HG03442 (cell line): ENCODE measurements around the gene ABCD1.
A peak's percentile ranks its signal among the peaks of the same experiment; 100 is the strongest.

Experiments
- ATAC-seq: cut with Tn5 transposase; IDR thresholded peaks from one replicate; pipeline ENCODE4 v1.9.1; 2021; ENCODE audit warnings: mild to moderate bottlenecking, moderate library complexity; ENCODE audit not compliant: unreplicated experiment

ABCD1 gene

DNA sequence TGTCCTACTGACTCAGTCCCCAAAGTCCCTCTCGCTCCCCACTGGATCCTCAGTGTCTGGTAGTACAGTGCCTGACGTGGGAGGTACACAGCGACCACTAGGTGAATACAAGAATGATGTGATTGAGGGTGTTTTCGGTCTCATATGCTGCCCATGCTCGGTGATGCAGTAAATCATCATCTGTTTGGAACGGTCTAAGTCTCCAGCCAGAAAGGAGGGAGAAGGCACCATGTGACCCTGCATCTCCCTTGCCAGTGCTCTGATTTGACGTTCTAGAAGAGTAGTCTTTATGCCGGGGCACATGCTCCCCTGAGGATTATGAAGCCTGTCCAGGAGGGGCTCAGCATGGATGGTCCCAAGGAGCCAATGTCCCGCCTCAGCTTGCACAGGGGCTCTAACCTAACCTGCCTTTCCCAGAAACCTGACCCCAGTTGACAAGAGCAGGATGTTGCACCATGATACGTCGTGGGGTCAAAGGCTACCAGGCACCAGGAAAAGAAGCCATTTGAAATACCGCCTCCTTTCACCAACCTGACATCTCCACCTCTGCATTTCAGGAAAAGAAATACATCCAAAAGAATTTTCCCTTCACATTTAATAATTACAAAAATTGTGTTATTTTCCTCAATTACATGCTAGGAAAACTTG lies 25.6 kb downstream of the ABCD1 start:
- ATAC-seq = no peak

DNA sequence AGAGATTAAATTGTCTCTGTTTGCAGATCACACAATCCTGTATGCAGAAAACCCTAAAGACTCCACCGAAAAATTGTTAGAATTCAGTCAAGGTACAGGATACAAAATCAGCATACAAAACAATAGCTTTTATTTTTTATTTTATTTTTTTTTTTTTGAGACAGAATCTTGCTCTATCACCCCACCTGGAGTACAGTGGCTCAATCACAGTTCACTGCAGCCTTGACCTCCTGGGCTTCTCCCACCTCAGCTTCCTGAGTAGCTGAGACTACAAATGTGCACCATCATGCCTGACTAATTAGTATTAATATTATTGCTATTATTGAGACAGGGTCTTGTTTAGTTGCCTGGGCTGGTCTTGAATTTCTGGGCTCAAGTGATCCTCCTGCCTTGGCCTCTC lies 30.5 kb downstream of the ABCD1 start:
- no peak for ATAC-seq

DNA sequence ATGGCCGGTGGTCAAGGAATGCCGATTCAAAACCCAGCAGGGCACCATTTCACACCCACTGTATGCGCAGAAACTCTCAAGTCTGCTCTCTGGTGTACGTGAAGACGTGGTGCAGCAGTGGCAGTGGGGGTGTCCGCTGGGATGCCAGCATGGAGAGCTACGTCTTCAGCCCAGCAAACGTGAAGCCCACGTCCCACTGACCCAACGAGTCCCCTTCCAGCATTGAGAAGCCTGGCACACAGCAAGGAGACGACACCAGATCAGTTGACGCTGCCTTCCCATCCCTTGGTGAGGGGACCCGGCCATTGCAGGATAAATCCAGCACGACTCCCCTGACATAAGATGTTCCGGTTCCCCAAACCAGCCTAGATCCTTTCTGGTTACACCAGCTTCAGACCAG lies 37.2 kb downstream of the ABCD1 start:
- ATAC-seq = no peak

GRCh38 chrX:153762626-153763173 lies 38.0 kb downstream of the ABCD1 start:
- ATAC-seq = no peak

GRCh38 chrX:153763298-153763932 lies 38.8 kb downstream of the ABCD1 start:
- ATAC-seq = no peak

GRCh38 chrX:153763989-153764755 lies 39.5 kb downstream of the ABCD1 start, which contains the start of gene PLXNB3:
TSS of gene PLXNB3 (plus strand) at chrX:153764249. CDS start at chrX:153765536, 1,287 bp downstream.
- ATAC-seq = peak; percentile 53

GRCh38 chrX:153764786-153765137 lies 40.1 kb downstream of the ABCD1 start:
- no peak for ATAC-seq

- ATAC-seq = no peak
Measured at GRCh38 chrX:153765138-153766079, 40.8 kb downstream of the ABCD1 start.

- no peak for ATAC-seq
Measured at GRCh38 chrX:153766098-153766817, 41.6 kb downstream of the ABCD1 start.

DNA sequence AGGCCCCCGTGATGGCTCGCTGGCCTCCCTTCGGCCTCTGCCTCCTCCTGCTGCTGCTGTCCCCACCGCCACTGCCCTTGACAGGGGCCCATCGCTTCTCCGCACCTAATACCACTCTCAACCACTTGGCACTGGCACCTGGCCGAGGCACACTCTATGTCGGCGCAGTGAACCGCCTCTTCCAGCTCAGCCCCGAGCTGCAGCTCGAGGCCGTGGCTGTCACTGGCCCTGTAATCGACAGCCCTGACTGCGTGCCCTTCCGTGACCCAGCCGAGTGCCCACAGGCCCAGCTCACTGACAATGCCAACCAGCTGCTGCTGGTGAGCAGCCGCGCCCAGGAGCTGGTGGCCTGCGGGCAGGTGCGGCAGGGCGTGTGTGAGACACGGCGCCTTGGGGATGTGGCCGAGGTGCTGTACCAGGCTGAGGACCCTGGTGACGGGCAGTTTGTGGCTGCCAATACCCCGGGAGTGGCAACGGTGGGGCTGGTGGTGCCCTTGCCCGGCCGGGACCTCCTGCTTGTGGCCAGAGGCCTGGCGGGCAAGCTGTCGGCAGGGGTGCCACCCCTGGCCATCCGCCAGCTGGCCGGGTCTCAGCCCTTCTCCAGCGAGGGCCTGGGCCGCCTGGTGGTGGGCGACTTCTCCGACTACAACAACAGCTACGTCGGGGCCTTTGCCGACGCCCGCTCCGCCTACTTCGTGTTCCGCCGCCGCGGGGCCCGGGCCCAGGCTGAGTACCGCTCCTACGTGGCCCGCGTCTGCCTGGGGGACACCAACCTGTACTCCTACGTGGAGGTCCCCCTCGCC lies 42.4 kb downstream of the ABCD1 start:
- ATAC-seq = no peak

- ATAC-seq = no peak
Measured at GRCh38 chrX:153767674-153768055, 43.0 kb downstream of the ABCD1 start.

DNA sequence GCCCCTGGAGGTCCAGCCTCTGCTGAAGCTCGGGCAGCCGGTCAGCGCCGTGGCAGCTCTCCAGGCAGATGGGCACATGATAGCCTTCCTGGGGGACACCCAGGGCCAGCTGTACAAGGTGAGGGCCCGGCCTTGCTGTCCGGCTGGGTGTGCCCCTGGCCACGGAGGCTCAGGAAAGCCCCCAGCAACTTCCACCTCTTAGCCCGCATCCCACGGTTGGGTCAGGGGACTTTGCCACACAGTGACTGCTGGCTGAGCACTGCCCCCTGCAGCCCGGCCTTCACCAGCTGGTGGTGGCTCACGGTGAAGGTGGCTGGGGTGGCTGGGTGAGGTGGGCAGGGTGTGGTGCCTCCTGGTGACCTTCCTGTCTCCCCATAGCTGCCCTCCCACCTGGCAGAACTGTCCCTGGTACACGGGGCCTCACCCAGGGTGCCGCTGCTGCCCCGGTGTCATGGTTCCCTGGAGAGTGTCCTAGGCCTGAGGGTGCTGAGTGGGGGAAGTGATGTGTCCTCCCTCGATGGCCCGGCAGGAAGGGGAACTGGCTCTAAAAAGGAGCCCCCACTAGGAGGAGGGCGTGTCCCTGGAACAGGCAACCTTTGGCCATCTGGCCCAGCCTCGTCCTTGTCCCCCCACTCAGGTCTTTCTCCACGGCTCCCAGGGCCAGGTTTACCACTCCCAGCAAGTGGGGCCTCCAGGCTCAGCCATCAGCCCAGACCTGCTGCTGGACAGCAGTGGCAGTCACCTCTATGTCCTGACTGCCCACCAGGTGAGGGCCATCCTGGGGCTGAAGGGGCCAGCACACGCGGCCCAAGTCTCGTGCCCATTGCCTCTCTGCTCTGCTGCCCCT lies 43.9 kb downstream of the ABCD1 start:
- no peak for ATAC-seq

GRCh38 chrX:153769158-153769864 lies 44.7 kb downstream of the ABCD1 start:
- no peak for ATAC-seq

GRCh38 chrX:153769865-153770600 lies 45.4 kb downstream of the ABCD1 start:
- no peak for ATAC-seq

- ATAC-seq = no peak
Measured at GRCh38 chrX:153770601-153771414, 46.2 kb downstream of the ABCD1 start.
